Endodermal cell (in vitro differentiated cells): ENCODE results near the gene PARN. TPM values are rescaled to one million over a fixed set of nuclear protein-coding genes. Genes with fewer than 3 reads are reported as not detected.

Source experiments
- DNase-seq: peaks from one replicate; pipeline ENCODE4 v3.0.0-alpha.2; 2017
- H3K27ac ChIP-seq: 2 replicates; pipeline ENCODE4 v1.5.1; 2013; ENCODE audit warnings: mild to moderate bottlenecking, low read depth, low read length, moderate library complexity
- H3K27me3 ChIP-seq: 2 replicates; pipeline ENCODE4 v1.6.1; 2013; ENCODE audit warnings: mild to moderate bottlenecking, low read length, moderate library complexity; ENCODE audit not compliant: insufficient read depth, control insufficient read depth, poor library complexity, severe bottlenecking
- H3K36me3 ChIP-seq: 2 replicates; pipeline ENCODE4 v1.7.0; 2013; ENCODE audit warnings: mild to moderate bottlenecking, low read length, moderate library complexity; ENCODE audit not compliant: control insufficient read depth, insufficient read depth
- H3K4me1 ChIP-seq: one replicate; pipeline ENCODE4 v1.7.0; 2013; ENCODE audit warnings: low read length; ENCODE audit not compliant: control insufficient read depth, insufficient read depth
- H3K4me3 ChIP-seq: 2 replicates; pipeline ENCODE4 v1.5.1; 2013; ENCODE audit warnings: mild to moderate bottlenecking, low read length, moderate library complexity
- H3K9ac ChIP-seq: 2 replicates; pipeline ENCODE4 v1.6.1; 2013; ENCODE audit warnings: mild to moderate bottlenecking, low read length, moderate library complexity; ENCODE audit not compliant: poor library complexity, severe bottlenecking; ENCODE audit errors: extremely low read depth
- H3K9me3 ChIP-seq: 2 replicates; pipeline ENCODE4 v1.6.1; 2013; ENCODE audit warnings: mild to moderate bottlenecking, low read length, moderate library complexity; ENCODE audit not compliant: control insufficient read depth
- H3K27ac Mint-ChIP-seq: 2 replicates; pipeline ENCODE4 v1.8.0; 2020; ENCODE audit warnings: mixed read lengths
- H3K27me3 Mint-ChIP-seq: 2 replicates; pipeline ENCODE4 v1.8.0; 2021; ENCODE audit warnings: mild to moderate bottlenecking, mixed read lengths; ENCODE audit not compliant: insufficient read depth
- H3K36me3 Mint-ChIP-seq: 2 replicates; pipeline ENCODE4 v1.8.0; 2020; ENCODE audit warnings: low read depth, mixed read lengths
- H3K4me1 Mint-ChIP-seq: 2 replicates; pipeline ENCODE4 v1.8.0; 2020; ENCODE audit warnings: mixed read lengths
- H3K4me3 Mint-ChIP-seq: 2 replicates; pipeline ENCODE4 v1.8.0; 2020; ENCODE audit warnings: mild to moderate bottlenecking, moderate library complexity, mixed read lengths
- H3K9me3 Mint-ChIP-seq: 2 replicates; pipeline ENCODE4 v1.8.0; 2020; ENCODE audit warnings: mild to moderate bottlenecking, mixed read lengths
- CTCF ChIP-seq: fragments of 200-600 bp; sonication (generic); conservative IDR thresholded peaks from 2 replicates; pipeline ENCODE4 v1.5.0; 2021; ENCODE audit warnings: antibody characterized with exemption, mild to moderate bottlenecking
- WGBS, 2 experiments: methylation state at CpG; one replicate each; pipeline versions ENCODE4 v1.1.5 to v1.1.7; 2013; ENCODE audit warnings: missing lambda C conversion rate in 2 of 2, mixed read lengths in 1 of 2; ENCODE audit not compliant: insufficient coverage in 1 of 2, insufficient read length in 1 of 2; 5-methylcytosine and 5-hydroxymethylcytosine counted together
- total RNA-seq, 2 donors: library from RNA; stranded (reverse); fragmentation: NEBNext Ultra II Directional in 1 of 2; extraction: Animal tissue kit (Norgen Biotek cat#: 25700) in 1 of 2; gene quantifications; 2 replicates in 1 of 2; 3 replicates in 1 of 2; pipeline ENCODE4 v1.2.1, GENCODE V29; 2021

Gene PARN
- total RNA-seq, 2 donors from 2014 or later = 43.7 to 45.7 TPM

GRCh38 chr16:14609716-14610115 is 20.3 kb downstream of the PARN start:
- no peaks in the 10 kb centered on the region for H3K9me3 ChIP-seq
- no peak overlapping the region for H3K4me3 Mint-ChIP-seq
- DNase-seq = no peak
- H3K27ac Mint-ChIP-seq = peak overlapping the region; percentile 26
- H3K36me3 ChIP-seq = peaks cover 76% of the 10 kb centered on the region
- no peaks in the 10 kb centered on the region for H3K4me1 ChIP-seq
- no peak overlapping the region for H3K27ac ChIP-seq
- no peaks in the 10 kb centered on the region for H3K4me1 Mint-ChIP-seq
- no peaks in the 10 kb centered on the region for H3K27me3 ChIP-seq
- no peak for TF ChIP-seq CTCF
- H3K9ac ChIP-seq = no peak overlapping the region
- 90 to 91% methylated on average over 5 to 6 of the region's 6 CpGs for WGBS, 2 experiments
- H3K36me3 Mint-ChIP-seq = peaks cover 48% of the 10 kb centered on the region
- no peak overlapping the region for H3K4me3 ChIP-seq
- no peaks in the 10 kb centered on the region for H3K9me3 Mint-ChIP-seq
- no peaks in the 10 kb centered on the region for H3K27me3 Mint-ChIP-seq

- Histone ChIP-seq H3K27me3 (no peaks in the 10 kb centered on the region), H3K4me1 (no peaks in the 10 kb centered on the region), H3K27ac (no peak overlapping the region), H3K9ac (no peak overlapping the region), H3K9me3 (no peaks in the 10 kb centered on the region), H3K4me3 (no peak overlapping the region), H3K36me3 (peaks cover 73% of the 10 kb centered on the region)
- H3K9me3 Mint-ChIP-seq = no peaks in the 10 kb centered on the region
- DNase-seq = no peak
- H3K27me3 Mint-ChIP-seq = no peaks in the 10 kb centered on the region
- peak overlapping the region; percentile 10 for H3K27ac Mint-ChIP-seq
- no peaks in the 10 kb centered on the region for H3K4me1 Mint-ChIP-seq
- 88 to 96% methylated on average over 5 to 6 of the region's 6 CpGs for WGBS, 2 experiments
- no peak overlapping the region for H3K4me3 Mint-ChIP-seq
- TF ChIP-seq CTCF = no peak
- H3K36me3 Mint-ChIP-seq = peaks cover 46% of the 10 kb centered on the region
Observed at GRCh38 chr16:14608604-14609003, 21.5 kb downstream of the PARN start.

- Histone ChIP-seq H3K27me3 (no peaks in the 10 kb centered on the region), H3K4me1 (no peaks in the 10 kb centered on the region), H3K9ac (no peak overlapping the region), H3K4me3 (no peak overlapping the region), H3K9me3 (no peaks in the 10 kb centered on the region), H3K27ac (no peak overlapping the region), H3K36me3 (peaks cover 75% of the 10 kb centered on the region)
- Mint-ChIP-seq H3K4me1 (no peaks in the 10 kb centered on the region), H3K27me3 (no peaks in the 10 kb centered on the region), H3K27ac (no peak overlapping the region), H3K4me3 (no peak overlapping the region), H3K9me3 (no peaks in the 10 kb centered on the region), H3K36me3 (peaks cover 47% of the 10 kb centered on the region)
- no peak for TF ChIP-seq CTCF
- 93 to 100% methylated on average over 2 to 4 of the region's 4 CpGs for WGBS, 2 experiments
- no peak for DNase-seq
Observed at GRCh38 chr16:14608111-14608566, 21.9 kb downstream of the PARN start.
